HepG2 (cell line): Measurements from ENCODE around the gene RNGTT. TPM values are rescaled to one million over a fixed set of nuclear protein-coding genes. Genes with fewer than 3 reads are reported as not detected.

ENCODE experiments used
- AKAP8 ChIP-seq: sonication (generic); formaldehyde crosslinking; IDR thresholded peaks from 2 replicates; pipeline ENCODE4 v1.5.1; 2020; ENCODE audit warnings: mild to moderate bottlenecking, missing genetic modification reagents
- ELF1 ChIP-seq: sonication (generic); formaldehyde crosslinking; IDR thresholded peaks from 2 replicates; pipeline ENCODE4 v1.4.0; 2020; ENCODE audit warnings: missing genetic modification reagents
- GFI1 ChIP-seq: sonication (generic); formaldehyde crosslinking; IDR thresholded peaks from 2 replicates; pipeline ENCODE4 v1.5.0; 2020; ENCODE audit warnings: missing genetic modification reagents, mild to moderate bottlenecking, borderline replicate concordance
- MAFK ChIP-seq, 2 experiments: IDR thresholded peaks in 1 of 2; conservative IDR thresholded peaks in 1 of 2; 2 replicates each; pipeline ENCODE4 v1.6.1; 2011; ENCODE audit warnings: improper control_type of control experiment in 2 of 2, low read length in 2 of 2
- MED13 ChIP-seq: sonication (generic); formaldehyde crosslinking; IDR thresholded peaks from 2 replicates; pipeline ENCODE4 v1.5.0; 2020; ENCODE audit warnings: missing genetic modification reagents
- NFYB ChIP-seq: sonication (generic); formaldehyde crosslinking; IDR thresholded peaks from 2 replicates; pipeline ENCODE4 v1.4.0; 2020; ENCODE audit warnings: missing genetic modification reagents
- SATB2 ChIP-seq: sonication (generic); formaldehyde crosslinking; IDR thresholded peaks from 2 replicates; pipeline ENCODE4 v1.5.0; 2020; ENCODE audit warnings: missing genetic modification reagents
- SIN3B ChIP-seq: fragments of 150-350 bp; IDR thresholded peaks from 2 replicates; pipeline ENCODE4 v1.6.1; 2014; ENCODE audit warnings: low read length
- STAG1 ChIP-seq: sonication (generic); formaldehyde crosslinking; IDR thresholded peaks from 2 replicates; pipeline ENCODE4 v1.4.0; 2020; ENCODE audit warnings: missing genetic modification reagents
- XBP1 ChIP-seq: sonication (generic); formaldehyde crosslinking; IDR thresholded peaks from 2 replicates; pipeline ENCODE4 v1.5.0; 2020; ENCODE audit warnings: missing genetic modification reagents
- ZBTB42 ChIP-seq: sonication (generic); formaldehyde crosslinking; IDR thresholded peaks from 2 replicates; pipeline ENCODE4 v1.5.0; 2020; ENCODE audit warnings: mild to moderate bottlenecking, missing genetic modification reagents
- ZNF10 ChIP-seq: sonication (generic); formaldehyde crosslinking; IDR thresholded peaks from 2 replicates; pipeline ENCODE4 v1.4.0; 2020; ENCODE audit warnings: mild to moderate bottlenecking, low read depth, missing genetic modification reagents, borderline replicate concordance
- ZNF101 ChIP-seq: sonication (generic); formaldehyde crosslinking; IDR thresholded peaks from 2 replicates; pipeline ENCODE4 v1.4.0; 2020; ENCODE audit warnings: mild to moderate bottlenecking, low read depth, missing genetic modification reagents, borderline replicate concordance
- ZNF282 ChIP-seq: fragments of 450-650 bp; IDR thresholded peaks from 2 replicates; pipeline ENCODE4 v1.6.1; 2018; ENCODE audit not compliant: partially characterized antibody
- ZNF468 ChIP-seq: sonication (generic); formaldehyde crosslinking; IDR thresholded peaks from 2 replicates; pipeline ENCODE4 v1.8.0; 2022; ENCODE audit warnings: mild to moderate bottlenecking, moderate library complexity, missing genetic modification reagents
- ZNF720 ChIP-seq: sonication (generic); formaldehyde crosslinking; IDR thresholded peaks from 2 replicates; pipeline ENCODE4 v1.4.0; 2020; ENCODE audit warnings: missing genetic modification reagents
- polyA plus RNA-seq, 8 experiments: library from polyadenylated mRNA; depleted of rRNA in 3 of 8; stranded (reverse) in 7 of 8; unstranded in 1 of 8; fragments of >200 nt; fragmentation: Illumina TruSeq in 4 of 8; extraction: Trizol in 4 of 8; gene quantifications; 2 replicates each; pipeline versions ENCODE4 v1.2.1 to v1.2.3, GENCODE V29; 2011 to 2016; ENCODE audit warnings: low read depth in 4 of 8, missing spikeins in 1 of 8, mixed read lengths in 1 of 8; ENCODE audit not compliant: insufficient read depth in 1 of 8
- total RNA-seq, 5 experiments: library from RNA; depleted of rRNA; stranded (reverse); fragments of >200 nt; fragmentation: Illumina TruSeq; extraction: Trizol; gene quantifications; 2 replicates each; pipeline ENCODE4 v1.2.3, GENCODE V29; 2016; ENCODE audit warnings: low read depth in 1 of 5
- TF ChIP-seq, protein P1 (sequence below): sonication (generic); formaldehyde crosslinking; IDR thresholded peaks from 2 replicates; pipeline ENCODE4 v1.5.0; 2020; ENCODE audit warnings: mild to moderate bottlenecking, missing genetic modification reagents
- TF ChIP-seq, protein P2 (sequence below): sonication (generic); formaldehyde crosslinking; IDR thresholded peaks from 2 replicates; pipeline ENCODE4 v1.4.0; 2020; ENCODE audit warnings: missing genetic modification reagents, borderline replicate concordance
- TF ChIP-seq, protein P3 (sequence below): sonication (generic); formaldehyde crosslinking; IDR thresholded peaks from 2 replicates; pipeline ENCODE4 v1.4.0; 2020; ENCODE audit warnings: mild to moderate bottlenecking, missing genetic modification reagents
- TF ChIP-seq, protein P4 (sequence below): IDR thresholded peaks from 2 replicates; pipeline ENCODE4 v1.6.1; 2016; ENCODE audit warnings: mild to moderate bottlenecking, missing biosample characterization, missing genetic modification reagents
- TF ChIP-seq, protein P5 (sequence below): sonication (generic); formaldehyde crosslinking; IDR thresholded peaks from 2 replicates; pipeline ENCODE4 v1.4.0; 2020; ENCODE audit warnings: missing genetic modification reagents, borderline replicate concordance

The RNGTT gene
- total and polyA plus RNA-seq, 2 of the 13 experiments (the other 11 are each of a cell fraction or from before 2014, with no cell fraction given) = 6.0 to 22.6 TPM

DNA sequence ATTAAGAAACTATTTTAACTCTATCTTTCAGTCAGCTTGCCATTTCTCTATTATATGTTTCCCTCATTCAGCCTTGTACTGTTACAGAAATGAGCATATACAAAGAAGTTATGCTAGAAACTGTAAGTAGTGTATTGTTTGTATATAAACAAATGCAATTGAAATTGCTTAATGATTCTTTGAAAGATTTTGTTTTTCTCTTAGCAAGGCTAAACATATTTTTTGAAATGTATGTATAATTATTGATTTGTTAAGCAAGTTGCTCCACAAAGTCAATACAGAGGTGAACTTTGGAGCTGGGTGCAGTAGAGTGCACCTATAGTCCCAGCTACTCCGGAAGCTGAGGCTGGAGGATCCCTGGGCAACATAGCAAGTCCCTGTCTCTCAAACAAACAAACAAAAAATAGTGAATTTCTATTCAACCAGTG, 253.6 kb downstream of the RNGTT start (continued):
- TF ChIP-seq, protein P1, sequence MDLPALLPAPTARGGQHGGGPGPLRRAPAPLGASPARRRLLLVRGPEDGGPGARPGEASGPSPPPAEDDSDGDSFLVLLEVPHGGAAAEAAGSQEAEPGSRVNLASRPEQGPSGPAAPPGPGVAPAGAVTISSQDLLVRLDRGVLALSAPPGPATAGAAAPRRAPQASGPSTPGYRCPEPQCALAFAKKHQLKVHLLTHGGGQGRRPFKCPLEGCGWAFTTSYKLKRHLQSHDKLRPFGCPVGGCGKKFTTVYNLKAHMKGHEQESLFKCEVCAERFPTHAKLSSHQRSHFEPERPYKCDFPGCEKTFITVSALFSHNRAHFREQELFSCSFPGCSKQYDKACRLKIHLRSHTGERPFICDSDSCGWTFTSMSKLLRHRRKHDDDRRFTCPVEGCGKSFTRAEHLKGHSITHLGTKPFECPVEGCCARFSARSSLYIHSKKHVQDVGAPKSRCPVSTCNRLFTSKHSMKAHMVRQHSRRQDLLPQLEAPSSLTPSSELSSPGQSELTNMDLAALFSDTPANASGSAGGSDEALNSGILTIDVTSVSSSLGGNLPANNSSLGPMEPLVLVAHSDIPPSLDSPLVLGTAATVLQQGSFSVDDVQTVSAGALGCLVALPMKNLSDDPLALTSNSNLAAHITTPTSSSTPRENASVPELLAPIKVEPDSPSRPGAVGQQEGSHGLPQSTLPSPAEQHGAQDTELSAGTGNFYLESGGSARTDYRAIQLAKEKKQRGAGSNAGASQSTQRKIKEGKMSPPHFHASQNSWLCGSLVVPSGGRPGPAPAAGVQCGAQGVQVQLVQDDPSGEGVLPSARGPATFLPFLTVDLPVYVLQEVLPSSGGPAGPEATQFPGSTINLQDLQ (CRISPR knock-in tag) = no peak
- TF ChIP-seq XBP1 (CRISPR knock-in tag) = no peak
- TF ChIP-seq GFI1 (CRISPR knock-in tag) = peak; percentile 40; the same call in 1 of the 2 replicates
- TF ChIP-seq ELF1 (CRISPR knock-in tag) = peak; percentile 74
- no peak for TF ChIP-seq SIN3B
- TF ChIP-seq ZBTB42 (CRISPR knock-in tag) = no peak
- TF ChIP-seq STAG1 (CRISPR knock-in tag) = no peak
- TF ChIP-seq, protein P2, sequence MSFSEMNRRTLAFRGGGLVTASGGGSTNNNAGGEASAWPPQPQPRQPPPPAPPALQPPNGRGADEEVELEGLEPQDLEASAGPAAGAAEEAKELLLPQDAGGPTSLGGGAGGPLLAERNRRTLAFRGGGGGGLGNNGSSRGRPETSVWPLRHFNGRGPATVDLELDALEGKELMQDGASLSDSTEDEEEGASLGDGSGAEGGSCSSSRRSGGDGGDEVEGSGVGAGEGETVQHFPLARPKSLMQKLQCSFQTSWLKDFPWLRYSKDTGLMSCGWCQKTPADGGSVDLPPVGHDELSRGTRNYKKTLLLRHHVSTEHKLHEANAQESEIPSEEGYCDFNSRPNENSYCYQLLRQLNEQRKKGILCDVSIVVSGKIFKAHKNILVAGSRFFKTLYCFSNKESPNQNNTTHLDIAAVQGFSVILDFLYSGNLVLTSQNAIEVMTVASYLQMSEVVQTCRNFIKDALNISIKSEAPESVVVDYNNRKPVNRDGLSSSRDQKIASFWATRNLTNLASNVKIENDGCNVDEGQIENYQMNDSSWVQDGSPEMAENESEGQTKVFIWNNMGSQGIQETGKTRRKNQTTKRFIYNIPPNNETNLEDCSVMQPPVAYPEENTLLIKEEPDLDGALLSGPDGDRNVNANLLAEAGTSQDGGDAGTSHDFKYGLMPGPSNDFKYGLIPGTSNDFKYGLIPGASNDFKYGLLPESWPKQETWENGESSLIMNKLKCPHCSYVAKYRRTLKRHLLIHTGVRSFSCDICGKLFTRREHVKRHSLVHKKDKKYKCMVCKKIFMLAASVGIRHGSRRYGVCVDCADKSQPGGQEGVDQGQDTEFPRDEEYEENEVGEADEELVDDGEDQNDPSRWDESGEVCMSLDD (CRISPR knock-in tag) = no peak
- TF ChIP-seq AKAP8 (CRISPR knock-in tag) = no peak
- no peak for TF ChIP-seq ZNF282
- no peak for TF ChIP-seq NFYB (CRISPR knock-in tag)
- TF ChIP-seq, protein P3, sequence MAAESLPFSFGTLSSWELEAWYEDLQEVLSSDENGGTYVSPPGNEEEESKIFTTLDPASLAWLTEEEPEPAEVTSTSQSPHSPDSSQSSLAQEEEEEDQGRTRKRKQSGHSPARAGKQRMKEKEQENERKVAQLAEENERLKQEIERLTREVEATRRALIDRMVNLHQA (CRISPR knock-in tag) = no peak
- TF ChIP-seq ZNF720 (CRISPR knock-in tag) = no peak
- TF ChIP-seq ZNF10 (CRISPR knock-in tag) = no peak
- no peak for TF ChIP-seq ZNF101 (CRISPR knock-in tag)
- no peak for TF ChIP-seq SATB2 (CRISPR knock-in tag)
- no peak for TF ChIP-seq MAFK (conservative IDR thresholded peaks at IDR 0.05 in 1 of 2, IDR thresholded peaks at IDR 0.05 in 1 of 2; ENCODE audit: low read length in 2 of 2)
- TF ChIP-seq, protein P4, sequence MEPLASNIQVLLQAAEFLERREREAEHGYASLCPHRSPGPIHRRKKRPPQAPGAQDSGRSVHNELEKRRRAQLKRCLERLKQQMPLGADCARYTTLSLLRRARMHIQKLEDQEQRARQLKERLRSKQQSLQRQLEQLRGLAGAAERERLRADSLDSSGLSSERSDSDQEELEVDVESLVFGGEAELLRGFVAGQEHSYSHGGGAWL (CRISPR knock-in tag) = no peak
- TF ChIP-seq MED13 (CRISPR knock-in tag) = no peak
- TF ChIP-seq, protein P5, sequence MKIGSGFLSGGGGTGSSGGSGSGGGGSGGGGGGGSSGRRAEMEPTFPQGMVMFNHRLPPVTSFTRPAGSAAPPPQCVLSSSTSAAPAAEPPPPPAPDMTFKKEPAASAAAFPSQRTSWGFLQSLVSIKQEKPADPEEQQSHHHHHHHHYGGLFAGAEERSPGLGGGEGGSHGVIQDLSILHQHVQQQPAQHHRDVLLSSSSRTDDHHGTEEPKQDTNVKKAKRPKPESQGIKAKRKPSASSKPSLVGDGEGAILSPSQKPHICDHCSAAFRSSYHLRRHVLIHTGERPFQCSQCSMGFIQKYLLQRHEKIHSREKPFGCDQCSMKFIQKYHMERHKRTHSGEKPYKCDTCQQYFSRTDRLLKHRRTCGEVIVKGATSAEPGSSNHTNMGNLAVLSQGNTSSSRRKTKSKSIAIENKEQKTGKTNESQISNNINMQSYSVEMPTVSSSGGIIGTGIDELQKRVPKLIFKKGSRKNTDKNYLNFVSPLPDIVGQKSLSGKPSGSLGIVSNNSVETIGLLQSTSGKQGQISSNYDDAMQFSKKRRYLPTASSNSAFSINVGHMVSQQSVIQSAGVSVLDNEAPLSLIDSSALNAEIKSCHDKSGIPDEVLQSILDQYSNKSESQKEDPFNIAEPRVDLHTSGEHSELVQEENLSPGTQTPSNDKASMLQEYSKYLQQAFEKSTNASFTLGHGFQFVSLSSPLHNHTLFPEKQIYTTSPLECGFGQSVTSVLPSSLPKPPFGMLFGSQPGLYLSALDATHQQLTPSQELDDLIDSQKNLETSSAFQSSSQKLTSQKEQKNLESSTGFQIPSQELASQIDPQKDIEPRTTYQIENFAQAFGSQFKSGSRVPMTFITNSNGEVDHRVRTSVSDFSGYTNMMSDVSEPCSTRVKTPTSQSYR (CRISPR knock-in tag) = no peak; the same call in 1 of the 2 replicates
- no peak for TF ChIP-seq ZNF468 (CRISPR knock-in tag)
